SH-SY5Y (cell line): ENCODE results near the gene MBNL2.

ENCODE experiments used
- GATA2 ChIP-seq: IDR thresholded peaks from 2 replicates; pipeline ENCODE4 v1.6.1; 2011; ENCODE audit warnings: mild to moderate bottlenecking, low read depth, low read length
- GATA3 ChIP-seq: IDR thresholded peaks from 2 replicates; pipeline ENCODE4 v1.6.1; 2011; ENCODE audit warnings: low read depth, mild to moderate bottlenecking, low read length, moderate library complexity

DNA sequence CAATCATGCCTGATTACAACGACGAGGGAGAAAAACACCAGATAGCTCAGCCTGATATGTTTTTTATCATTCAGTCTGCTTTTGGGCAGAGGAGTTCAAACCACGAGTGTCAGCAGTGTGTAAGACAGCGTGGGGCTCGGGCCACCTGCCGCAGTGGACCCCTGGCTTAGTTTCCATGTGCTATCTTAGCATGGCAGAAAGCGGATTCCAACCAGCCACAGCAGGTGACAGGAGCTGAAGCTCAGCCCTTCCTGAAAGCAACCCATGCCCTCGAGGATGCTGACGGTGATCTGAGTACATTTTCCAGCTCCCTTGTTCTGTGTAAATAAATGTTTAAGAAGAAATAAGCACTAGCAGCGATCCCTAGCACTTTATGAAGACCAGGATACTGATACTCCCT is 32.2 kb upstream of the MBNL2 start:
- TF ChIP-seq GATA3 (no peak), GATA2 (no peak)
